Sigmoid colon (tissue), 7 donors: ENCODE results near the gene LYPLA2. TPM values are rescaled to one million over a fixed set of nuclear protein-coding genes. Genes with fewer than 3 reads are reported as not detected.

Experiments
- DNase-seq: peaks from one replicate; pipeline ENCODE4 v3.0.0-alpha.2; 2019
- H3K27ac ChIP-seq, 4 donors: fragments of 200-600 bp; sonication (generic); one replicate each; pipeline ENCODE4 v1.5.1; 2016 to 2019; ENCODE audit warnings: mild to moderate bottlenecking in 1 of 4
- H3K27me3 ChIP-seq, 3 donors: fragments of 200-600 bp; sonication (generic); one replicate each; pipeline ENCODE4 v1.5.1; 2019; ENCODE audit warnings: mild to moderate bottlenecking in 1 of 3
- H3K36me3 ChIP-seq, 4 donors: fragments of 200-600 bp; sonication (generic); one replicate each; pipeline ENCODE4 v1.5.1; 2016 to 2019
- H3K4me1 ChIP-seq, 4 donors: fragments of 200-600 bp; sonication (generic); one replicate each; pipeline ENCODE4 v1.5.1; 2017 to 2019
- H3K4me3 ChIP-seq, 4 donors: fragments of 200-600 bp; sonication (generic); one replicate each; pipeline ENCODE4 v1.5.1; 2017 to 2019; ENCODE audit warnings: mild to moderate bottlenecking in 2 of 4, moderate library complexity in 1 of 4
- H3K9me3 ChIP-seq, 4 donors: fragments of 200-600 bp in 3 of 4; sonication (generic) in 3 of 4; one replicate each; pipeline versions ENCODE4 v1.5.1 to v1.6.1; 2013 to 2019
- CTCF ChIP-seq, 4 experiments: fragments of 450-650 bp in 3 of 4; fragments of 200-600 bp in 1 of 4; IDR thresholded peaks; one replicate each; pipeline ENCODE4 v1.5.1; 2016 to 2019; ENCODE audit warnings: antibody characterized with exemption in 4 of 4, mild to moderate bottlenecking in 3 of 4, moderate library complexity in 2 of 4
- EP300 ChIP-seq, 4 donors: sonication (generic); formaldehyde crosslinking; IDR thresholded peaks; one replicate each; pipeline ENCODE4 v1.6.1; 2017; ENCODE audit warnings: antibody characterized with exemption in 4 of 4
- POLR2A ChIP-seq, 2 donors: fragments of 450-650 bp; IDR thresholded peaks; one replicate each; pipeline ENCODE4 v1.6.1; 2016; ENCODE audit warnings: antibody characterized with exemption in 2 of 2, mild to moderate bottlenecking in 2 of 2, moderate library complexity in 2 of 2
- POLR2AphosphoS5 ChIP-seq, 4 donors: sonication (generic); formaldehyde crosslinking; IDR thresholded peaks; one replicate each; pipeline ENCODE4 v1.6.1; 2017; ENCODE audit warnings: antibody characterized with exemption in 4 of 4
- WGBS, 2 donors: extraction: QIAGEN DNeasy Blood & Tissue Kit; methylation state at CpG; one replicate each; pipeline ENCODE4 v1.1.7; 2013; 5-methylcytosine and 5-hydroxymethylcytosine counted together
- intact Hi-C: fragments of 100-400 bp; cut with DNase I; formaldehyde crosslinking; loops from one replicate; pipeline ENCODE4 v1.15.1; 2023
- polyA plus RNA-seq, 3 donors: library from polyadenylated mRNA; stranded (reverse); fragments of 200-250 nt; gene quantifications; one replicate each; pipeline ENCODE4 v1.2.3, GENCODE V29; 2013
- total RNA-seq, 4 donors: library from RNA; depleted of rRNA; stranded (reverse); fragments of >200 nt; gene quantifications; one replicate each; pipeline ENCODE4 v1.1.0, GENCODE V29; 2016
- donor health status: healthy with polysubstance abuse.
- donor health status: Bipolar disorder and iron deficiency.
- donor health status: healthy.

LYPLA2 gene
- total and polyA plus RNA-seq, 7 donors: 20.2 to 121 (median 24.4) TPM

DNA sequence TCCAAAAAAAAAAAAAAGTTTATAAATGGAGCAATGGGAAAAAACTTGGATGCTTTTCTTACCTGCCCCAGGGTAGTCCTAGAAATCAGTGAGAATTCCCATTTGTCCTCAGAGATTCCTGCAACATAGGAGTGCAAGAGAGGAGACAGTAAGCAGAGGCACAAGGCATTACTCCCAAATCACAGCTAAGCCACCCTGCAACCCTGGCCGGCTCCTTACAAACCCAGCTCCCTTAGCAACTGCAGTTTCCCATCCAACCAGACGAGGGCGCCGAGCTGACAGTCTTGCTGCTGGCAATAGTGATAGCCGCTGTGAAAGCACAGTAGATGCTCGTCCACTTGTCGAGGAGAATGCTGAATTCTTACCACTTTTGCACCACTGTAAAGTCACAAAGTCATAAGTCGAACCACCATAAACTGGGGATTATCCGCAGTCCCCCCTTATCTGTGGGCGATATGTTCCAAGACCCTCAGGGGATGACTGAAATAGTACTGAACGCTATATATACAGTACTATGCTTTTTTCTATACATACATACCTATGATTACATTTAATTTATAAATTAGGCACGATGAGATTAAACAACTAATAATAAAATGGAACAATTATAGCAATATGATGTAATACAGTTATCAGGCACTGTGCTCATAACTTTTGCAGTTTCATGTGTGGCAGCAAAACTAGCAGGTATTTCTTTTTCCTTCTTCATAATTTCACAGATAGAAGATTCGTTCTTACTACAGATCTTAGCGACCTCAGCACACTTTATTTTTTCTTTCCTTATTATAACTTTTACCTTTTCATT lies 18.7 kb upstream of the LYPLA2 start:
- TF ChIP-seq CTCF (IDR thresholded peaks at IDR 0.05) (peak; percentile 70 to 89 (median 74)), EP300 (IDR thresholded peaks at IDR 0.05) (no peak)
- no peak overlapping the region for H3K4me3 ChIP-seq
- no peak overlapping the region for H3K27ac ChIP-seq
- H3K27me3 ChIP-seq: no peaks in the 10 kb centered on the region
- peaks cover 0 to 24% (median 0%) of the 10 kb centered on the region in 4 donors for H3K36me3 ChIP-seq
- WGBS, 2 donors: 21 to 23% methylated on average over 14 of the region's 14 CpGs
- peak; percentile 91 for DNase-seq
- no peaks in the 10 kb centered on the region for H3K9me3 ChIP-seq
- intact Hi-C loops: loop anchor here (2.0 to 10.0 kb wide), 3 partner anchors 93 to 343 kb away; partner anchors contain the start of genes FUCA1 and MYOM3
- H3K4me1 ChIP-seq: peaks cover 0 to 19% (median 7%) of the 10 kb centered on the region in 4 donors

GRCh38 chr1:23772854-23773242 lies 18.1 kb upstream of the LYPLA2 start:
- intact Hi-C loops: loop anchor here (2.0 to 10.0 kb wide), 3 partner anchors 92 to 342 kb away; partner anchors contain the start of genes FUCA1 and MYOM3
- H3K9me3 ChIP-seq: no peaks in the 10 kb centered on the region
- peaks cover 0 to 25% (median 12%) of the 10 kb centered on the region in 4 donors for H3K4me1 ChIP-seq
- no peak for DNase-seq
- no peak for TF ChIP-seq POLR2AphosphoS5 (IDR thresholded peaks at IDR 0.05)
- no peak for TF ChIP-seq EP300 (IDR thresholded peaks at IDR 0.05)
- TF ChIP-seq CTCF (IDR thresholded peaks at IDR 0.05): no peak
- TF ChIP-seq POLR2A (IDR thresholded peaks at IDR 0.05): no peak
- no peaks in the 10 kb centered on the region for H3K27me3 ChIP-seq
- 92 to 94% methylated on average over 10 of the region's 10 CpGs for WGBS, 2 donors
- no peak overlapping the region for H3K27ac ChIP-seq
- H3K36me3 ChIP-seq: peaks cover 0 to 24% (median 0%) of the 10 kb centered on the region in 4 donors
- H3K4me3 ChIP-seq: no peak overlapping the region

DNA sequence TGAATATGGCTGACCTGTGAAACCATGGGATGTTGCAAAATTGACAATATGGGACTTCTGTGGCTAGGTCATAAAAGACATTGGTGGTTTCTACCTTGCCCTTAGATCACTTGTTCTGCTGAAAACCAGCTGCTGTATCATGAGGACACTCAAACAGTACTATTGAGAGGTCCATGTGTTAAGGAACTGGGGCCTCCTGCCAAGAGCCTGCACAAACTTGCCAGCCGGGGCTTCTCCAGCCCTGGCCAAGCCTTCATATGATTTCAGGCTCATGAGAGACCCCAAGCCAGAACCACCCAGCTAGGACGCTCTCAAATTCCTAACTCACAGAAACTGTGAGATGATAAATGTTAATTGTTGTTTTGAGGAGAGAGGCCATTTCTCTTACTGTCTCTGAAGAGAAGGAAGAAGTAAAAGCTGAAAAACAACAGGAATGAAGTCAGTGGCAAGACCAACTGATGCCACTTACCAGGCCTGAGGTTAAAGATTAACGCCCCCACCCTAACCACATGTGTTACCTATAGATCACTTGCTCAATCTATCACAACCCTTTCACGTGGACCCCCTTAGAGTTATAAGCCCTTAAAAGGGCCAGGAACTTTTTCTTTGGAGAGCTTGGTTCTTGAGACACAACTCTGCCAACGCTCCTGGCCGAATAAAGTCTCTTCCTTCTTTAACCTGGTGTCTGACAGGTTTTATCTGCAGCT lies 16.6 kb upstream of the LYPLA2 start:
- no peak overlapping the region for H3K27ac ChIP-seq
- H3K36me3 ChIP-seq: peaks cover 0 to 14% (median 0%) of the 10 kb centered on the region in 4 donors
- no peaks in the 10 kb centered on the region for H3K27me3 ChIP-seq
- no peak overlapping the region for H3K4me3 ChIP-seq
- 65 to 76% methylated on average over 6 of the region's 6 CpGs for WGBS, 2 donors
- DNase-seq: no peak
- no peaks in the 10 kb centered on the region for H3K9me3 ChIP-seq
- peaks cover 0 to 32% (median 19%) of the 10 kb centered on the region in 4 donors for H3K4me1 ChIP-seq
- TF ChIP-seq CTCF (IDR thresholded peaks at IDR 0.05) (no peak), POLR2A (IDR thresholded peaks at IDR 0.05) (no peak), POLR2AphosphoS5 (IDR thresholded peaks at IDR 0.05) (no peak), EP300 (IDR thresholded peaks at IDR 0.05) (no peak)
- intact Hi-C loops: loop anchor here (10.0 kb wide), 2 partner anchors 90 to 340 kb away; partner anchors contain the start of genes FUCA1 and MYOM3

GRCh38 chr1:23776217-23776616 lies 14.7 kb upstream of the LYPLA2 start:
- intact Hi-C loops: loop anchor here (10.0 kb wide), 2 partner anchors 89 to 339 kb away; partner anchors contain the start of genes FUCA1 and MYOM3
- Histone ChIP-seq H3K27ac (no peak overlapping the region), H3K27me3 (no peaks in the 10 kb centered on the region), H3K9me3 (no peaks in the 10 kb centered on the region), H3K4me3 (no peak overlapping the region), H3K36me3 (peaks cover 0 to 20% (median 0%) of the 10 kb centered on the region in 4 donors), H3K4me1 (peaks cover 0 to 43% (median 26%) of the 10 kb centered on the region in 4 donors)
- WGBS, 2 donors: 81 to 87% methylated on average over 2 of the region's 2 CpGs
- DNase-seq: no peak
- TF ChIP-seq CTCF (IDR thresholded peaks at IDR 0.05) (no peak), POLR2A (IDR thresholded peaks at IDR 0.05) (no peak), EP300 (IDR thresholded peaks at IDR 0.05) (no peak), POLR2AphosphoS5 (IDR thresholded peaks at IDR 0.05) (no peak)
